Fibroblast of gingiva (primary cell): Measurements from ENCODE around the gene SCN7A.

Source experiments
- DNase-seq: peaks from one replicate; pipeline ENCODE4 v3.0.0-alpha.2; 2011; ENCODE audit warnings: low read depth

Gene SCN7A

GRCh38 chr2:166404831-166405568, 89.0 kb downstream of the SCN7A start:
- DNase-seq, result no peak

- DNase-seq, result no peak
Observed at GRCh38 chr2:166394245-166394644, 99.8 kb downstream of the SCN7A start.

GRCh38 chr2:166393008-166393407, 101.0 kb downstream of the SCN7A start:
- no peak for DNase-seq

GRCh38 chr2:166388481-166389070, 105.5 kb downstream of the SCN7A start:
- no peak for DNase-seq

GRCh38 chr2:166385313-166385712, 108.7 kb downstream of the SCN7A start:
- no peak for DNase-seq

- peak; percentile 23 for DNase-seq
Observed at GRCh38 chr2:166384774-166385173, 109.3 kb downstream of the SCN7A start.

GRCh38 chr2:166382448-166382847, 111.6 kb downstream of the SCN7A start:
- DNase-seq, result no peak

GRCh38 chr2:166380615-166381014, 113.4 kb downstream of the SCN7A start:
- DNase-seq, result no peak

GRCh38 chr2:166376873-166377272, 117.2 kb downstream of the SCN7A start:
- no peak for DNase-seq

- DNase-seq, result no peak
Observed at GRCh38 chr2:166376488-166376828, 117.6 kb downstream of the SCN7A start.

- DNase-seq, result peak; percentile 77
Observed at GRCh38 chr2:166375736-166376487, 118.1 kb downstream of the SCN7A start, which contains the start of gene SCN9A. Gene SCN9A, minus strand, starts transcription at chr2:166375944. Its CDS starts 64,188 bp downstream, at chr2:166311756.

- peak; percentile 11 for DNase-seq
Observed at GRCh38 chr2:166375195-166375735, 118.8 kb downstream of the SCN7A start.

- peak; percentile 41 for DNase-seq
Observed at GRCh38 chr2:166373951-166374350, 120.1 kb downstream of the SCN7A start.

GRCh38 chr2:166373539-166373938, 120.5 kb downstream of the SCN7A start:
- DNase-seq, result no peak

- no peak for DNase-seq
Observed at GRCh38 chr2:166373105-166373504, 120.9 kb downstream of the SCN7A start.

GRCh38 chr2:166372046-166372445, 122.0 kb downstream of the SCN7A start:
- no peak for DNase-seq

GRCh38 chr2:166365803-166366420, 128.1 kb downstream of the SCN7A start:
- no peak for DNase-seq

GRCh38 chr2:166365239-166365638, 128.8 kb downstream of the SCN7A start:
- DNase-seq, result no peak

- DNase-seq, result no peak
Observed at GRCh38 chr2:166364476-166365161, 129.4 kb downstream of the SCN7A start.

GRCh38 chr2:166361351-166362153, 132.5 kb downstream of the SCN7A start:
- DNase-seq, result peak; percentile 52

GRCh38 chr2:166360906-166361305, 133.1 kb downstream of the SCN7A start:
- no peak for DNase-seq
